GM21576 (cell line): ENCODE data around the gene NUP98.
"Not testable (repeated sequence)": the region's sequence is repeated elsewhere in the genome, so short reads cannot be mapped to it uniquely, and the experiment has no call there.

Source experiments
- ATAC-seq: cut with Tn5 transposase; IDR thresholded peaks from one replicate; pipeline ENCODE4 v1.9.1; 2021; ENCODE audit warnings: mild to moderate bottlenecking, moderate library complexity; ENCODE audit not compliant: unreplicated experiment

Gene NUP98

GRCh38 chr11:3802011-3802790, 4.8 kb upstream of the NUP98 start:
- ATAC-seq: no peak

GRCh38 chr11:3799873-3800272, 2.5 kb upstream of the NUP98 start:
- no peak for ATAC-seq

DNA sequence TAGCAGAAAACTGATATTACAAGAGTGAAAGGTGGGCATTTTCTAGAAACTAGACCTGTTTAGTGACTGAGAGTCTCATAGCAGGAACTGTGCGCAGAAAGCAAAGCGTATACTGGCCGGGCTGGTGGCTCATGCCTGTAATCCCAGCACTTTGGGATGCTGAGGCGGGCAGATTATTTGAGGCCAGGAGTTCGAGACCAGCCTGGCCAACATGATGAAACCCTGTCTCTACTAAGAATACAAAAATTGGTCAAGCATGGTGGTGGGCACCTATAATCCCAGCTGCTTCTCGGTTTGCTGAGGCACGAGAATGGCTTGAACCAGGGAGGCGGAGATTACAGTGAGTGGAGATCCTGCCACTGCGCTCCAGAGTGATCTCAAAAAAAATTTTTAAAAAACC, 1.8 kb upstream of the NUP98 start:
- ATAC-seq: no peak

DNA sequence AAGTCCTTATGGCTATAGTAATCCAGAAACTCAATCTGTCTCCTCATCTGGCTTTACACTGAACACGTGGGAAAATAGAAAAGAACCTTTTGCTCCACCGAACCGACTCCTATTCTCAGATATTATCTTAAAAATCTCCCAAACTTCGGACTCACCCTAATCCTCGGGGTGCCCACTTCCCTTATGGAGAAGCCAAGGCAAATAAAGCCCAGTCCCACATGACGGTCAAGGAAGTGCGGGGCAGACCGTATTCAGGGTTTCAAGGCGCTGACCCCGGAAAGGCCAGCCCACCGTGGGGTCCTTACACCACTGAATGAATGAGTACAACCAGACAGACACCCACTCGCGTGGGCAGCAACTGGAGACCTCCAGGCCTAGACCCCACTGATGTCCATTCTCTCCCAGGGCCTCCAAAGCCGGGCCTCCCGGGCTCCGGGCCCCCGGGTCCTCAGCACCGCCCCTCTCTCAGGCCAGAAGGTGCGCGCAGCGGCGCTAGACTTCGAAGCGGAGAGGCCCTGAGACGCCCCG, 489 bp downstream of the NUP98 start:
- ATAC-seq: peak; percentile 15

DNA sequence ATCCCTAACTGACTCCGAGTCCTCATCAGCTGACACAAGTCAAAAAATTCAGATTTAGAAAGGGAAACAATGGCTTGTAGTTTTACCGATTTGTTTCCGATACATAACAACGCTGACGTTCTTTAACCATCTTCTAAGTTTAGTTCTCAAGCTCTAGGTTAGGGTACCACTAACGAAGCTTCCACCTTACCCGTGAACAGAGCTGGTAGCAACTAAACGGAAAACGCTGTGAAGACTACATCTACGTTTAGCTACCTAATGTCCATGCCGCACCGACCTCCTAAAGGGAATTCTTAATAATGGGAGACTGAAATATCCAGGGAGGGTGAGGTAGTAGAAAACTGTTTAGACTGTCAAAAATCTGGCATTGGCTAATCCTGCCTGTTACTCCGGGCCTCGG, 1.0 kb downstream of the NUP98 start:
- ATAC-seq: no peak

GRCh38 chr11:3796002-3796311, 1.4 kb downstream of the NUP98 start:
- ATAC-seq: no peak

GRCh38 chr11:3795131-3796001, 2.0 kb downstream of the NUP98 start:
- ATAC-seq: no peak

DNA sequence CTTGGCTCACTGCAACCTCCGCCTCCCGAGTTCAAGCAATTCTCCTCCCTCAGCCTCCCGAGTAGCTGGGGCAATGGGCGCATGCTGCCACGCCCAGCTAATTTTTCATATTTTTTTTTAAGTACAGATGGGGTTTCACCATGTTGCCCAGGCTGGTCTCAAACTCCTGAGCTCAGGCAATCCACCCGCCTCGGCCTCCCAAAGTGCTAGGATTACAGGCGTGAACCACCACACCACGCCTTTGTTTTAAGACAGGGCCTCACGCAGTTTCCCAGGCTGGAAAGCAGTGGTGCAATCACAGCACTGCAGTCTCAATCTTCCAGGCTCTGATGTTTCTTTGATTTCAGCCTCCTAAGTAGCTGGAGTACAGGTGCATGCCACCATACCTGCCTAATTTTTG, 3.0 kb downstream of the NUP98 start:
- ATAC-seq: not testable (repeated sequence)

DNA sequence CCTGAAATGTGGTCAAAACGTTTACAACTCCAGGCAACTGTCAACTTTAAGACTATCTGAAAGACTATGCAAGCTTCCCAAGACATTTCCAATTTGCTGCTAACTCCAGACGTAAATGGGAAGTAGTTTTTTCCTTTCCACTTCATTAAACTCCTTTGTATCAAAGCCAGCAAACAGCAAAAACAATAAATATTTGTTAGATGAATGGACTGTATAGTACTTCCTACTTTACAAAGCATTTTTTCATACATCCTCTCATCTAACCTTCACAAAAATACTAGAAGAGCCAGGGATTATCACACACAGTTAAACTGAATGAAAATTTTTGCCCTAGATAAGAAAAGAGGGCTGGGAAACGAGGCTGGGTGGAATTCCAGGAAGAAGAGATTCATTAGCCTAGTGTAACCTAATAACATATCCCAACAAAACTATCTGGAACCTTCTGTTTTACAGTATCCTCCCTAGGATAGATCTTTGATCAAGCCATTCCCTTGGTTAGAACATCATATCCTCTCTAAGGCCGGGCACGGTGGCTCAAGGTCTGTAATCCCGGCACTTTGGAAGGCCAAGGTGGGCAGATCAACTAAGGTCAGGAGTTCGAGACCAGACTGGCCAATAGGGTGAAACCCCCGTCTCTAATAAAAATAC, 10.4 kb downstream of the NUP98 start:
- ATAC-seq: no peak

- ATAC-seq: no peak
These were observed 13.7 kb downstream of the NUP98 start for GRCh38 chr11:3783611-3784010.

DNA sequence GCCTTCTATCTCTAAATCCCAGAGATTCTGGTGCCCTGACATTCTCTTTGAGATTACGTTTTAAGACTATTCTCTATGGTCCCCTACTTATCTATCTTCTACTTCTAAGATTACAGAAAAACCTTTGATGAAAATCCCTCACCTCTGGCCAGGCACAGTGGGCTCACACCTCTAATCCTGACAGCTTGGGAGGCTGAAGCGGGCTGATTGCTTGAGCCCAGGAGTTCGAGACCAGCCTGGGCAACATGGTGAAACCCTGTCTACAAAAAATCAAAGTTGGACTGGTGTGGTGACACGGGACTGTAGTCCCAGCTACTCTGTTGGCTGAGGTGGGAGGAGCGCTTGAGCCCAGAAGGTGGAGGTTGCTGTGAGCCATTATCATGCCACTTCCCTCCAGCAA, 14.4 kb downstream of the NUP98 start:
- ATAC-seq: no peak

DNA sequence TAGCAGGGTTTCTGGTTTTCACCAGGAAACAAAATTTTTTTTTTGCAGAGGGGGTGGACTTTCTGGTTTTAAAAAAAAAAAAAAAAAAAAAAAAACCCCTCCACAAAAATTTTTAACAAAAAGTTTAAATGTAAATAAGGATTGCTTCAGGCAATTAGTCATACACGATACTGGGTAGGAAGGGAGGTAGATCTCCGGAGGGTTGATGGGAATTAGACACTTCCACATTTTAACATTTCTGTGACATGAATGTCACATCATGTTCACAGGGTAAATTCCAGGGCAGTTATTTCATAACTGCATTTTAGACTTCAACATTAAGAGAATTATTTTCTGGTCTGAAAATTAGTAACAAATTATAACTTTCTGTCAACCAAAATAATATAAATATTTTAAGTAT, 15.9 kb downstream of the NUP98 start:
- no peak for ATAC-seq

DNA sequence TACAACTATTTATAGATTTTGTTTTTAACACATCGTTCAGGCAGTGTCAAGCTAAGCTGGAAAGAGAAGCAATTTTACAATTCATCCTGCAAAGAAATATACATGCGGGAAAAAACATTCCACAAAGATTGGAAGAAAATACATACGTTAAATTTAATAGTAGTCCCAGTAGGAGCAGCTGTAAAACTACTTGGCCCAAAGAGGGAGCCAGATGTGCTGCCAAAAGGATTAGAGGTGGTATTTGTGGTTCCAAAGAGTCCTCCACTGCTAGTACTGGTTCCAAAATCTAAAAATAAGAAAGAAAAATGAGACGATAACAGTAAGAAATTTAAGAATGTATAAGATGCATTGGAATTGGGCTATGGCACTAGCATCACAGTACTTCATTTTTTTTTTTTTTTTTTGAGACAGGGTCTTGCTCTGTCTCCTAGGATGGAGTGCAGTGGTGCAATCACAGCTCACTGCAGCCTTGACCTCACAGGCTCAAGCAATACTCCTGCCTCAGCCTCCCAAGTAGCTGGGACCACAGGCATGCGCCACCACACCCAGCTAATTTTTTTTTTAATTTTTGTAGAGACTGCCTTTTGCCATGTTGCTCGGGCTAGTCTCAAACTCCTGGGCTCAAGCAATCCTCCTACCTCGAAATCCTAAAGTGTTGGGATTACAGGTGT, 21.5 kb downstream of the NUP98 start:
- no peak for ATAC-seq

DNA sequence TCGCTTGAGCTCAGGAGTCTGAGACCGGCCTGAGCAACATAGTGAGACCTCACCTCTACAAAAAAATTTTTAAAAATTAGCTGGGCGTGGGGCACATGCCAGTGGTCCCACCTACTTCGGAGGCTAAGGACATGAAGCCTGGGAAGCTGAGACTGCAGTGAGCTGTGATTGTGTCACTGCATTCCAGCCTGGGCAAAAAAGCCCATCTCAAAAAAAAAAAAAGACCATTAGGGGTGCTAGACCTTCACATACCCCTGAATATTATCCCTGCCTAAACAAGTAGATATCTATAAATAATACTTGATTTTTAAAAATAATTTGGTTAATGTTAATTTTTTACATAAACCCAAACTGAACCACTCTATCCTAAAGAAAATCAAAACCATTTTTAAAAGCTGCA, 24.2 kb downstream of the NUP98 start:
- ATAC-seq: no peak

DNA sequence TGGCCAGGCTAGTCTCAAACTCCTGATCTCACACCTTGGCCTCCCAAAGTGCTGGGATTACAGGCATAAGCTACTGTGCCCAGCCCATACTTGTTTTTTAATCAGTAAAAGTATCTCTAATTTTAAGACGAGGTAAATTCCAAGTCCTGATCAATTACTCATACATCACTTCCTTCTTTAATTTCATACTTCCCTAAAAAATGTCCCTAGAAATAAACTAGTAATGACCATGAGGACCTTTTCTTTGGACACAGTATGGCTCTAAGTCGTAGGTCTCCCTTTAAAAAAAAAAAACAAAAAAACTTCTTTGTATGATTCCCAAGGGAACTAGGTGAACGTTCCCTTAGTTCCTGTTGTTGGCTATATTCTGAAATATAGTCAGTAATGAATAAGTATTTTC, 29.8 kb downstream of the NUP98 start:
- no peak for ATAC-seq

DNA sequence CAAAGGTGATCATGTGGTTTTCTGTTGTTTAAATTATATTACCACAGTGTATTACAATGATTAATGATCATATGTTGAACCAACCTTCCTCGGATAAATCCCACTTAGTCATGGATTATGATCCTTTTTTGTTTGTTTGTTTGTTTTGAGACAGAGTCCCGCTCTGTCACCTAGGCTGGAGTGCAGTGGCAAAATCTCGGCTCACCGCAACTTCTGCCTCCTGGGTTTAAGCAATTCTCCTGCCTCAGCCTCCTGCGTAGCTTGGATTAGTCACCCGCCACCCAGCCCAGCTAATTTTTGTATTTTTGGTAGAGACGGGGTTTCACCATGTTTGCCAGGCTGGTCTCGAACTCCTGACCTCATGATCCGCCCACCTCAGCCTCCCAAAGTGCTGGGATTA, 30.5 kb downstream of the NUP98 start:
- ATAC-seq: not testable (repeated sequence)

- no peak for ATAC-seq
These were observed 33.1 kb downstream of the NUP98 start for GRCh38 chr11:3764266-3764665.

DNA sequence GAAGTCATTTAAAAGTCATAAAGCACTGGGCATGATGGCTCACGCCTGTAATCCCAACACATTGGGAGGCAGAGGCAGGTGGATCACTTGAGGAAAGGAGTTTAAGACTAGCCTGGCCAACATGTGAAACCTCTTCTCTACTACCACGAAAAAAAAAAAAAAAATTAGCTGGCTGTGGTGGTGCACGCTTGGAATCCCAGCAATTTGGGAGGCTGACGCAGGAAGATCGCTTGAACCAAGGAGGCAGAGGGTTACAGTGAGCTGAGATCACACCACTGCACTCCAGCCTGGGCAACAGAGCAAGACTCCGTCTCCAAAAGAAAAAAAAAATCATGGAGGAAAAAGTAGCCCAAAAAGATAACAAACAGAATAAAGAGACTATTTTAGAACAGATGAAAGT, 42.2 kb downstream of the NUP98 start:
- no peak for ATAC-seq

DNA sequence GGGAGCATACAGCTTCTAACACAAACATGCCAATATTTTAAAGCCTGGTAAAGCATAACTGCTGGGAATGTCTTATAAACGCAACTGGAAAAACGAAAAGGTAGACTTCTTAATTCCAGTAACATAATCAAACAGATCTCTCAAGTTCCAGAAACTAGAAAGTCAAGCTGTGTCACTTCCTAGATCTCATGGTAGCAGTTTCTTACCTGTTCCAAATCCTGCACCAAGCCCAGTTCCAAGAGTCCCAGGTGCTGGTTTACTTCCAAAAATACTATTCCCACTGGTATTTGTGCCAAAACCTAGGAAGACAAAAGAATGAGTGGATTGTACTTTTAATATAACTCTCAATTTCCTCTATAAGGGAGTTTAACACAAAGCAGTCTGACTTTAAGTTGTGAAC, 44.2 kb downstream of the NUP98 start:
- ATAC-seq: no peak

GRCh38 chr11:3747704-3748103, 49.6 kb downstream of the NUP98 start:
- no peak for ATAC-seq

DNA sequence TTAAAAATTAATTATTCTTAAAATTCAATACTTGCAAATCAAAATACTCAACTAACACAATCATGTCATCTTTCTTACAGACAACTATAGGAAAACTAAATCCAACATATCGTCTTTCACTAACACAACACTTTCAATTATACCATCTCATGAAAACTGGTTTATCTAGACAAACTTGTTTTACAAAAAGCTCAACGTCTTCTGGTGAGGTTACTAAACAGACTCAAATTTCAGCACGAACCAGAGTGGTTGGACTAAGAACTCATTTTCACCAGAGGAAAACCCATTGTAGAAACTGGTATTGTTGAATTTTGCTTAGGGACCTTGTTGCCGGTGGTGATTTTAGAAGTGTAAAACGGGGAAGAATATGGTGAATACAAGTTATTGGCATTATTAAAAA, 52.2 kb downstream of the NUP98 start:
- no peak for ATAC-seq
